Activated naive CD4-positive, alpha-beta T cell (primary cell): ENCODE results near the gene CCDC170.

ENCODE experiments used
- DNase-seq, 4 experiments: peaks; one replicate each; lab custom pipeline; 2025; lab: John Stamatoyannopoulos, UW

Gene CCDC170

DNA sequence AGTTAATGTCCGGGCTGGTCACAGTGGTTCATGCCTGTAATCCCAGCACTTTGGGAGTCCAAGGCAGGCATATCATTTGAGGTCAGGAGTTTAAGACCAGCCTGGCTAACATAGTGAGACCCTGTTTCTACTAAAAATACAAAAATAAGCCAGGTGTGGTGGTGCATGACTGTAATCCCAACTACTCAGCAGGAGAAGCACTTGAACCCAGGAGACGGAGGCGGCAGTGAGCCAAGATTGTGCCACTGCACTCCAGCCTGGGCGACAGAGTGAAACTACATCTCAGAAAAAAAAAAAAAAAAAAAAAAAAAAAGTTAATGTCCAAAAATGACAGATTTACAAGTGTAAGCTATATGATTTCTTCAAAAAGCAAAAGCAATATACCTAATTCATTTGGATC, 124.9 kb downstream of the CCDC170 start:
- DNase-seq = no peak

DNA sequence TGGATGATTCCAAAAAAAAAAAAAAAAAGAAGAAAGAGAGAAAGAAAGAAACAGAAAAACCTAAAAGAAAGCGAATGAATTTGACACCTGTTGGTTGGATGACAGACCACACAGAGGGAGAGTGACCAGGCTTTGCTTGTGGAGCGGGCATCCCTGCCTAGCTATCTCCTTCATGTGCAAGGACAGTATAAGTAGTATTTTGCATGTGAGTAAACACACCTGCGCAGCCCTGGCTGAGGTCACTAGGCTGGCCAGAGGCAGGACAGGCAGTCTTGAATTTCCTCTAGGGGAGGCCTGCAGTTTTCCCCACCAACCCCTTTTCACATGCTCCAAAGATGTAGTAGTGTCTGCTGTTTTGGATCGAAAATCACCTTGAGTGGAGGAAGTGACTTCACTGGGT, 126.4 kb downstream of the CCDC170 start:
- DNase-seq = no peak

DNA sequence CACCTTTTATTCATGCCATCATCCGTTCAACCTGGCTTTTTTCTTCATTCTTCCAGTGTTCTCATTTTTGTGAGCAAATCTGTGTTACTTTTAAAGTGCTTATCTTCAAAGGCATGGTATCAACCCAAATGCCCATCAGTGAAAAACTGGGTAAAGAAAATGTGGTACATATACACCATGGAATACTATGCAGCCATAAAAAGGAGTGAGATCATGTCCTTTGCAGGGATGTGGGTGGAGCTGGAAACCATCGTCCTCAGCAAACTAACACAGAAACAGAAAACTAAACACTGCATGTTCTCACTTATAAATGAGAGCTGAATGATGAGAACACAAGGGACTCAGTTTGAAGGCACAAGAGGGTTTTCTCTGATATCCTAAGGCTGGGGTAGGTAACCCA, 130.3 kb downstream of the CCDC170 start:
- no peak for DNase-seq

DNA sequence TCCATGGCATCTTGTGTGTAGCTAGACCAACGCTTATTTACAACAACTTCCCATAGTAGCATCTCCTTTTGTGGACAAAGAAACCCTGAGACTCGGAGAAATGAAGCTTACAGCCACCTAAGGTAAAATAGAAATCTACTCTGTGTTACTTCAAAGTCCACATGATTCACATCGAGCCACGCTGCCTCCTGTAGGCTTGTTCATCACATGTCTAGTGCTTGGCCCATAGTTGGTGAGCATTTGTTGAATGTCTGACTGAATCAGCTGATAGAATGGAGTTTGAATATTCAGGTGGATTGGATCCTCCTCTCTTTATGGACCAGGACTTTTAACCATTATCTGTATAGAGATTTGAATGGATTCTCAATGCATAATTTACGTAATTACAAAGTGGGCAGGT, 130.7 kb downstream of the CCDC170 start:
- DNase-seq = no peak

DNA sequence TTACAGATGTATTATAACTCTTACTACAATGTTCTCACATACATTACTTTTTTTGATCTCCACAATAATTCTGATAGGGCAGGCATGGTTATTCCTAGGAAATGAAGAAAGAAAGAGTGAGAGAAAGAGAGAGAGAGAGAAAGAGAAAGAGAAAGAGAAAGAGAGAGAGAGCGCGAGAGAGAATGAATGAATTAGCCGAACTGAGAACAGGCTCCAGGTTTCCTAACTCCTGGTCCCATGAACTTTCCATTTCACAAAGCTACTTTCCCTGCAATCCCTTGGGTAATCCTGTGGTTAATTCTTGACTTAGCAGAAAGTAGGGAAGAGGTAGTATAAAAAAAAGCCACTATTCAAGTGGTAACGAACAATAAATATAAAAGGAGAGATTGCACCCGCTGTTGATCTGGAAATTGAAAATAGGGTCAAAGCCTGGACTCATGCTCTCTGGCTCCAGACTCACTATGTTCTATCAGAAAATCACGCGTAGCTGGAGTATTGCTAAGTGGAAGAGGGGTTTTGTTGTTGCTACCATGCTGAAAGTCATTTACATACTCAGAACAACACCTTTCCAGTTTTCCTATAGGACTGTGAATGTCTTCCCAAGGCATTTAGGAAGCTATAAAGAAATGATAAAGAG, 131.2 kb downstream of the CCDC170 start:
- DNase-seq = no peak

DNA sequence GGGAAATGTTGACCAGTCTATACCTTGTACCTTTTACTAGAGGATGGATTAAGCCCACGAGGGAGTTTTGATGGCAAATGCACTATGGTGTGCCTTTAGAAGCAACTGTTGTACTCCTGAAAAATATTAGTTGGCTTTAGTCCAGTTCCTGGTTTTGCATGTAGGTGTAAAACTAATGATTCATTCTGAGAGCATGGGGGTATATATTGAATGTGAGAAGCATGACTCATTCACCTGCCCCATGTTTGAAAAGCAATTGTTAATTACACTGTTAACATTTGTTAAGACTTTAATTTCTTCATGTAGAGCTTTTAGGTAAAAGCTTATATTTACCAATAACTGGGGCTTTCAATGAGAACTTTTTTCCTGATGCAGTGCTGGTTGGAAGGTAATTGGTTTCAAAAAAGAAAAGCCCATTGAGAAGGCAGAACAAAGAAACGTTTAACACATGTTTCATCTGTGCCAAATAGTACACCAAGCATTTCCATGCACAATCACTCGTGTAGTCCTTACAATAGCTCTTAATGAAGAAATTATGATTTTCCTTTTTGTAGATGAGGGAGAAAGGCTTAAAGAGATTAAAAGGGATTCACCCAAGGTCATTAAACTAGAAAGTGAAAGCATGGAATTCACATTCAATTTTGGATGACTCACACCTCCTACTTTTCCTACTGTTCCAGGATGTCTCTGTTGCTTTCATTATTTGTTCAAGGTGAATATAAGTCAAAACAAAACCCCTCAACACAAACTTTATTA, 134.1 kb downstream of the CCDC170 start:
- no peak for DNase-seq

DNA sequence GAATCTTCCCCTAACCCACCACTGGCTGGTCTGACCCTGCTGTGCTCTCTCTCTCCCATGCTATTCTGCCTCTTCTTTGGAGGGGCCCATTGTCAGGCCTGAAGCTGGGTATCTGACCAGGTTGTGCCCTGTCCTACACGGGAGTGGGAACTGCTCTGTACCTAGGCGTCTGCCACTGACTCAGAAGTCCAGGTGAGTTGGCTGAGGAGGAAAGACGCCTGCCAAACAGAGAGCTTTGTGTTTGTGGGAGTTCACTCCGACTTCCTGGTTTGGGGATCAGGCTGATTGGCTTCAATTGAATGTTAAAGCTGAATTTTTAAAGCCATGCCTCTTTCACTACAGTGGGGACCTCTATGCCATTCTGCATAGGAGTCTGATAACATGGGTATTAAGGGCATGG, 136.0 kb downstream of the CCDC170 start:
- DNase-seq = no peak

DNA sequence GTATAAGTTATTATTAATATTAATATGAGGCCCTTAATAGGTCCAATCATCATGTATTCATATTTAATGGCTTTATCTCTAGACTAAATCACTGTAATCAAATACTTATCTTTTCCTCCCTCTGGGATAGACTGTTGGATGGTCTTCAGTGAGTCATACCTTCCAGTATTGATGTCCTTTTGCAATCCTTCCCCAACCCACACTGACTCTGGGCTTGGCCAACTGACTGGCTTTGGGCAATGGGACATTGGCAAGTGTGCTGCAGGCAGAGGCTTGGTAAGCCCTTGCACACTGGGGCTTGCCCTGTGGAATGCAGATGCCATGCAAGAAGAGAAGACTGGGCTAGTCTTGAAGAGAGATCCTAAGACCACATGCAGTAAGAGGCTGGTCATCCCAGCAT, 136.6 kb downstream of the CCDC170 start:
- DNase-seq = no peak

DNA sequence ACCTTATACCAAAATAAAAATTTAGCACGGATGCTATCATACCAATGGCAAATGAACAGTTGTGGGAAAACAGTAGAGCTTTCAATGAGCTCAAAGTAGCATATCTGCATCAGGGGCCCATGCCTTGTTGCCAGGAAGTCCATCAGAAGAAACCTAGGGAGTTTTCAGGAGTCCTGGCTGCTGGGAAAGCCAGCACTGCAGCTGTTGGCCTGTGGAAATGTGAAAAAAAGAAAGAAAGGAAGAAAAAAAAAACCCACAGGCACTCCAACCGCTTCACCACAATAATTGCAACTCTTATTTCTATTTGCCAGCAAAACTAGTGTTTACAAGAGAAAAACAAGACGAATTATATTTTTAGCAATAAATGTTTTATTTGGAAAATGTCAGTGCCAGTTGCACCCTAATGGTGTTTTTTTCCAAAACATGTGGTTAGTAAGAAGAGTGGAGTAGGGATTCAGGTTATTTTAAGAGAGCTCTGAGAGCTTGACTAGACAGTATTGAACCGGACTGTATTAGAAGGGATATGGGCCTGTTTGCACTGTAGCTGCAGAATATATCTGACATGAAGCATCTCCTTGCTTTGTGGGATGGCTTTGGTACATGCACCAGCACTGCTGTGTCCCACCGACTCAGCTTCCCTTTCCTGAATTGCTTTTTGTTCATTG, 137.3 kb downstream of the CCDC170 start:
- DNase-seq = no peak

DNA sequence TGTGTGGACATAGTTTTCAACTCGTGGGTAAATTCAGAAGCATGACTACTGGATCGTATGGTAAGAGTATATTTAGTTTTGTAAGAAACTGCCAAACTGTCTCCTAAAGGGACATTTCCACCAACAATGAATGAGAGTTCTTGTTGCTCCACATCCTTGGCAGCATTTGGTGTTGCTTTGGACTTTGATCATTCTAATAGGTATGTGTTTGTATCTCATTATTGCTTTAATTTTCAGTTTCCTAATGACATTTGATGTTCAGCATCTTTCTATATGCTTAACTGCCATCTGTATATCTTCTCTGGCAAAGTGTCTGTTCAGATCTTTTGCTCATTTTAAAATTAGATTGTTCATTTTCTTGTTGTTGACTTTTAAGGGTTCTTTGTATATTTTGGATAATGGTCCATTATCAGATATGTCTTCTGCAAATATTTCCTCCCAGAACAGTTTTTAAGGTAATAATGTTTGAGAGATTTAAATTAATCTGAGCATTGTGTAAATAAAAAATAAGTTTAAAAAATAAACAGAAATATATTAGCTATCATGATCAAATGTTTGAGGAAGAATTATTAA, 138.7 kb downstream of the CCDC170 start:
- DNase-seq = no peak

DNA sequence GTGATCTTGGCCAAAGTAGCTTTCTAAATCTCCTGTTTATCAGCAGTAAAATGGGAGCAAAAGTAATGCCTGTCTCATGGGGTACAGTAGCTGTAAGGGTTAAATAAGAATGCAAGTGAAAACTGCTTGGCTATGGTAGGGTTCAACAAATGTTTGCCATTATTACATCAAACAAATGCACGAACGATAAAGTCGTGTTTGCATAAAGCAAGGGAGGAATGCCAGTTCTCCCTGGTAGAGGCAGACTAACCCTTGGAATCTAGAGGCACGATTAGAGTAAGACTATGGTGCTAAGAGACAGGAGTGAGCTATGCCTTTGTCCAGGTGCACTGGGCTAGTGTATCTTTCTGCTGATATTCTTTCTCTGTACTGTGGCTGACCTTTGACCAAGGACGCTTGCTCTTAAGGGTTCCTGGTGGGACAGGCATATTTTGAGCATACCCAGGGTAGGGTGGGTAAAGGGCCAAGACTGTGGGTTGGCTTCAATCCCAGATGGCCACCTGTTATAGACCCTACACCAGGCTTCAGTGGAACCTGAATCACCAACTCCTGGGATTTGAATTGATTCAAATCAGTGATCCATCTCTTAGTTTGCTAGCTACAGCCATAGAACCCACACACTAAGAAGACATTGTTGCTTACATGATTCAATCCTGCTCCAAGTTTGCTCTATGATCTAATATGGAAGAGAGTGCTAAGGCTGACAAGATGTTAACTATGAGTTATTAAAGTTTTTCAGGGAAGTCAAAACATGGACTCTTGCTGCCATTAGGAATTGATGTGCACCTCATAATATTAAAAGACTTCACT, 139.9 kb downstream of the CCDC170 start:
- DNase-seq = no peak

DNA sequence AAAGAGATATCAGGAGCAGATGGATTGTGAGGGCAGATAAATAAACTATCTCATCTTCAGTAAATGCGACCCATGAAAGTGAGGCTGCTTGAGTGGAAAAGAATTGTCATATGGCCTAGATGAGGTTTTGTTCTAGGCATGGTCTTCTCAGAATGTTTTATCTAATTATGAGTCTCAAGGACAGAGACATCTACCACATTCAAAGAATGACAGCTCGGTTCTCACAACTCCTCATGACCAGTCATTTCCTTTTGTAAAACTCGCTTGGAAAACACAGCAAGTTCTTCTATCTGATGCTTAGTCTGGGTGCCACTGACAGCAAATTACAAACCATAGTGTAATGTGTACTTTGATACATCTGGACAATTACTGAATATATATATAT, 140.5 kb downstream of the CCDC170 start:
- DNase-seq = no peak

DNA sequence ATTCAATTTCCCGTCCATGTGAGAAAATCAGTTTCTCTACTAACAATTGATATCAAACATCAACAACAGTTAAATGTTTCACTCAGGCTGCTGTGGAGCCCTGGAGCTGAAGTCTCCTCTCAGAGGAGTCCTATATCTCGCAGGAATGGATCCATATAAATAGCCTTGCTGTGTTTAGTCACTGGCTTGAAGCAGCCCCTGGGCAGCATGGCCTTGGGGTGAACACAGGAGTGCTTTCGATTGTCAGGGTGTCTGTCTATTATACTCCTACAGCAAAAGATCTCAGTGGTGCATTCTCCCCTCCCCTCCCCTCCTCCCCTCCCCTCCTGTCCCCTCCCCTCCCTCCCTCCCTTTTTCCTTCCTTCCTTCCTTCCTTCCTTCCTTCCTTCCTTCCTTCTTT, 141.9 kb downstream of the CCDC170 start:
- no peak for DNase-seq

DNA sequence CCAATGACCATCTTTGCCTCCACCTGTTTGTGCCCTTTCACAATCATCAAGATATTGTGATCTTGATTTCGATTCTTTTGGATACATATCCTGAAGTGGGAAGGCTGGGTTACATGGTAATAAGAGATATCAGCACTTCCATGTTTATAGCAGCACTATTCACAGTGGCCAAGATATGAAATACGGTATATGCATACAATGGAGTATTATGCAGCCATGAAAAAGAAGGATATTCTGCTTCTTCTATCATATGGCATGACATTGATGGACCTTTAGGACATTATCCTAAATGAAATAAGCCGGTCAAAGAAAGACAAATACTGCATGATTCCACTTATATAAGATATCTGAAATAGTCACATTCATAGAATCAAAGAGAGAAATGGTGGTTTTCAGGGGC, 144.0 kb downstream of the CCDC170 start:
- DNase-seq = no peak

DNA sequence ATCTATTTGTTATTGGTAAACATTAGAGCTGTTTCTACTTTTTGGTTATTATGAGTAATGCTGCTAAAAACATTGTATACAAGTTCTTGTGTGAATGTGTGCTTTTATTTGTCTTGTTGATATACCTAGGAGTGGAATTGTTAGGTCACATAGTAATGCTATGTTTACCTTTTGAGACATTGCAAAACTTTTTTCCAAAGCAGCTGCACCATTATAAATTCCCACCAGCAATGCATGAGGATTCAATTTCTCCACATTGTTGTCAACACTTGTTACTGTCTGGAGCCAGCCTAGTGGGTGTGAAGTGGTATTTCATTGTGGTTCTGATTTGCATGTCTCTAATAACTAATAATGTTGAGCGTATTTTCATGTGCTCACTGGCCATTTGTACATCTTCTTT, 145.9 kb downstream of the CCDC170 start:
- no peak for DNase-seq

DNA sequence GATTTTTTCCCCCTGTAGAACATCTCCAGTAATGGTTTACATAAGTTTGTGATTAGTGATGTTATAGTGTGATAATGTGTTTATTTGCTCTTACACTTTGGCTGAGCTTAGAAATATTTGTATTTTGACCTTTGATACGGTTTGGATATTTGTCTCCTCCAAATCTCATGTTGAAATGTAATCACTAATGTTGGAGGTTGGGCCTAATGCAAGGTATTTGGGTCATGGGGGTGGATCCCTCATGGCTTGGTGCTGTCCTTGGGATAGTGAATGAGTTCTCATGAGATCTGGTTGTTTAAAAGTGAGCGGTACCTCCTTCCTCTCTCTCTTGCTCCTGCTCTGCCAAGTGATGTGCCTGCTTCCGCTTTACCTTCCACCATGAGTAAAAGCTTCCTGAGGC, 147.2 kb downstream of the CCDC170 start:
- DNase-seq = no peak

DNA sequence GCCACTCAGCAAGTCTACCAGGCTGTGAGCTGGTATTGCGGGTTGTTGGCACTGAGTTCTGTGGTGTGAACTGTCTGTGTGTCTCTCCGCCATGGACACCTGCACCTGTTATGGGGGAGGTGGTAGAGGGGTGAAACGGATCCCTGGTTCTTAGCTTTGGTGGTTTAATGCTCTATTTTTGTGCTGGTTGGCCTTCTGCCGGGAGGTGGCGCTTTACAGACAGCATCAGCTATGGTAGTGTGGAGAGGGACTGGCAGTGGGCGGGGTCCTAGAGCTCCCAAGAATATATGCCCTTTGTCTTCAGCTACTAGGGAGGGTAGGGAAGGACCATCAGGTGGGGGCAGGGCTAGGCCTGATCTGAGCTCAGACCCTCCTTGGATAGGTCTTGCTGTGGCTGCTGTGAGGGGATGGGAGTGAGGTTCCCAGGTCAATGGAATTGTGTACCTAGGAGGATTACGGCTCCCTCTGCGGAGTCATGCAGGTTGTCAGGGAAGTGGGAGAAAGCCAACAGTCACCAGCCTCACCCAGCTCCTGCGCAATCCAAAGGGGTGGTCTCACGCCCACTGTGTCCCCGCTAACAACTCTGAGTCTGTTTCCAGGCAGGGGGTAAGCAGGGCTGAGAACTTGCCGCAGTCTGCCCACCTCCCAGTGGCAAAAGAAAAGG, 154.3 kb downstream of the CCDC170 start:
- DNase-seq = no peak

DNA sequence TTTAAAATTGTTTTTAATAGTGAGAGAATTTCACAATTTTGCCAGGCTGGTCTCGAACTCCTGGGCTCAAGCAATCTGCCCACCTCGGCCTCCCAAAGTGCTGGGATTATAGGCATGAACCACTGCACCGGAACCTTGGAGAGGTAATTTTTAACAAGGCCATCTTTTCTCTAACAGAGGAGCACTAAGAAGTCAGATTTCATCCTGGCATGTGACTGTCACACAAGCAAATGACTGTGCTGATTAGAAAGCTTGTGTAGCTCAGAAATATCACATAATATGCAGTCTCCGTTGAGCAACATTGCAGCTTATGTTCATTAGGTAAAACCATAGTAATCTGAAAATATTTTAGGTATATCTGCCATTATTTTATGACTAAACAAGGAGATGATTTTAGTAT, 156.0 kb downstream of the CCDC170 start:
- no peak for DNase-seq

DNA sequence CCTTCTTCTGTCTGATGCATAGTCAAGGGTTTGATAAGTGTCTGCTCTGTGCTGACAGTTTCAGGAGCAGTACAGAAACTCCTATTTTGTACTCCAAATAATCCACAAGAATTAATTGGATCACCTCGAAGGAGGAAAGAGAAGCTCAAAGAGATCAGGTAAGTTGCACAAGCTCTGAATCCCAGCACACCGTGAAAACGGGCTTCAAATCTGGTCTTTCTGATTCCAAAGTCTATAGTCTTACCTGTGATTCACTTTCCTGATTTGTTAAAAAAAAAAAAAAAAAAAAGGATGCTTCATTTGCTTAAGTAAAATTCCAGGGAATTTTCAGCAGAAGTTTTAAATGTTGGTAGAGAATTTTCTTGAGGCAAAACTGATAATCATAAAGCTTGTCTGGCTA, 157.8 kb downstream of the CCDC170 start:
- DNase-seq = no peak

DNA sequence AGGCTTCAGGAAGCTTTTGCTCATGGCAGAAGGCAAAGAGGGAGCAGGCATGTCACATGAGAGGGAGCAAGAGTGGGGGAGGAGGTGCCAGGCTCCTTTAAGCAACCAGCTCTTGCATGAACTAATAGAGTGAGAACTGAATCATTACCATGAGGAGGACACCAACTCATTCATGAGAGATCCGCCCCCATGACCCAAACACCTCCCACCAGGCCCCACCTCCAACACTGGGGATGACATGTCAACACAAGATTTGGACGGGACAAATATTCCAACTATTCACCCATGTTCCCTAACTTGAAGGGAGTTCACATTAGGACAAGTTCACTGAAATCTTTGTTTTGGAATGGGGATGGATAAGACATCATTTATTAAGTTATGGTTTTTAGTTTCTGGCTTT, 158.5 kb downstream of the CCDC170 start:
- DNase-seq = no peak

DNA sequence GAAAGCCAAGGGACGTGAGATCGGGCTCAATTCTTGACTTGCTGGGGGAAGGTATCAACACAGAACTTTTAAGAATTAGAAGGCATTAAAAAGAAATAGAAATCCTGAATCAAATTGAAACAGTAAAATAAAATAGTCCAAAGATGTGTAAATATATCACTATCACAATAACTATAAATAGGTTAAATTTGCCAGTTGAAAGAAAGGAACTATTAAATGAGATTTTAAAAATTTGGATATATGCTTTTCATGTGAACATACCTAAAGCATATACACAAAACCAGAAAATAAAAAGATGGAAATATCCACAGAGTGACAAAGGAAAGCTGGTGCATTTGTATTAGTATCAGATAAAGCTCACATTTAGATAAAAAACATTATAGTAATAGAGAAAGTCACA, 161.3 kb downstream of the CCDC170 start:
- no peak for DNase-seq

DNA sequence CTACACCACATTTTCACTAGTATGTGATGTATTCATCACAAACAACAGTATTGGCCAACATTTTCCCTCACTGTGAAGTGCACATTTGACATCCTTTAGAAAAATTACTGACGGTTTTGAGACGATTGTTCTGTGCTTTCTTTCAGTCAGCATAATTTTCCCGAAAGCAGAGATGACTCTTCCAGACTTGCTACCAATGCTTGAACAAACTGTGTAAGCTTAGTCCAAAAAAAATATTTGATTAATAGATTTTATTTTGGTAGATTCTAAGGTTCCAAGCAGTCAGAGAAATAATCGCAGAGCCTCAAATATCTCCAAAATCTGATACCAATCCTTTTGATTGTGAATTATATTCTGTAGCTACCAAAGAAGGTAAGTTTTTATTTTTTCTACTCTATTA, 162.6 kb downstream of the CCDC170 start:
- no peak for DNase-seq
